DOHH2 (cell line): Measurements from ENCODE around the gene NUP210.
A peak's percentile ranks its signal among the peaks of the same experiment; 100 is the strongest.

Source experiments
- H3F3A ChIP-seq: fragments of 200-600 bp; sonication (generic), shearing (Covaris generic); 2 replicates; pipeline ENCODE4 v1.6.0; 2016; ENCODE audit warnings: antibody characterized with exemption, mild to moderate bottlenecking; ENCODE audit not compliant: control insufficient read depth, insufficient read depth
- H3K27ac ChIP-seq: fragments of 200-600 bp; sonication (generic); 2 replicates; pipeline ENCODE4 v1.5.1; 2014; ENCODE audit warnings: low read depth, mild to moderate bottlenecking, low read length, moderate library complexity
- H3K27me3 ChIP-seq: fragments of 200-600 bp; sonication (generic); 2 replicates; pipeline ENCODE4 v1.6.1; 2014; ENCODE audit warnings: mild to moderate bottlenecking, low read length, mixed read lengths; ENCODE audit not compliant: control insufficient read depth
- H3K36me3 ChIP-seq: fragments of 200-600 bp; sonication (generic); 2 replicates; pipeline ENCODE4 v1.6.1; 2014; ENCODE audit warnings: mild to moderate bottlenecking, low read length, moderate library complexity, mixed read lengths; ENCODE audit not compliant: control insufficient read depth
- H3K4me1 ChIP-seq: fragments of 200-600 bp; sonication (generic); 2 replicates; pipeline ENCODE4 v1.6.1; 2014; ENCODE audit warnings: mild to moderate bottlenecking, low read length, mixed read lengths; ENCODE audit not compliant: control insufficient read depth
- H3K4me2 ChIP-seq: fragments of 200-600 bp; sonication (generic); 2 replicates; pipeline ENCODE4 v1.6.0; 2014; ENCODE audit warnings: mild to moderate bottlenecking, low read length, moderate library complexity
- H3K4me3 ChIP-seq: fragments of 200-600 bp; sonication (generic); 2 replicates; pipeline ENCODE4 v1.5.1; 2014; ENCODE audit warnings: mild to moderate bottlenecking, low read length, mixed read lengths
- H3K79me2 ChIP-seq: fragments of 200-600 bp; sonication (generic); 2 replicates; pipeline ENCODE4 v1.6.1; 2014; ENCODE audit warnings: mild to moderate bottlenecking, low read length, mixed read lengths; ENCODE audit not compliant: control insufficient read depth
- H3K9me2 ChIP-seq: fragments of 200-600 bp; sonication (generic); replicated peaks from 2 replicates; pipeline ENCODE4 v1.6.1; 2014; ENCODE audit warnings: mild to moderate bottlenecking, low read length, mixed read lengths; ENCODE audit not compliant: control insufficient read depth
- H3K9me3 ChIP-seq: fragments of 200-600 bp; sonication (generic); 2 replicates; pipeline ENCODE4 v1.6.1; 2014; ENCODE audit warnings: antibody characterized with exemption, low read length, mixed read lengths; ENCODE audit not compliant: control insufficient read depth, insufficient read depth
- H4K20me1 ChIP-seq: fragments of 200-600 bp; sonication (generic); 2 replicates; pipeline ENCODE4 v1.6.0; 2014; ENCODE audit warnings: low read depth, mild to moderate bottlenecking, antibody characterized with exemption, low read length, moderate library complexity; ENCODE audit not compliant: control insufficient read depth, insufficient read depth
- CTCF ChIP-seq: fragments of 200-600 bp; sonication (generic); IDR thresholded peaks from one replicate; pipeline ENCODE4 v1.5.1; 2014; ENCODE audit warnings: antibody characterized with exemption, mild to moderate bottlenecking, low read depth, low read length; ENCODE audit not compliant: poor library complexity, severe bottlenecking
- EZH2phosphoT487 ChIP-seq: fragments of 200-600 bp; sonication (generic); IDR thresholded peaks from 2 replicates; pipeline ENCODE4 v1.6.1; 2017; ENCODE audit warnings: borderline replicate concordance, mild to moderate bottlenecking, antibody characterized with exemption, low read length, moderate library complexity, mixed read lengths

NUP210 gene

GRCh38 chr3:13424865-13425617 lies 4.9 kb upstream of the NUP210 start:
- H3K27me3 ChIP-seq: no peaks in the 10 kb centered on the region
- H3K79me2 ChIP-seq: peaks cover 7% of the 10 kb centered on the region
- H3K4me3 ChIP-seq: no peak overlapping the region
- H3K27ac ChIP-seq: no peak overlapping the region
- H3K9me3 ChIP-seq: no peaks in the 10 kb centered on the region
- H3F3A ChIP-seq: no peaks in the 10 kb centered on the region
- no peak overlapping the region for H3K4me2 ChIP-seq
- H3K36me3 ChIP-seq: no peaks in the 10 kb centered on the region
- H3K4me1 ChIP-seq: peaks cover 25% of the 10 kb centered on the region
- H3K9me2 ChIP-seq: no peaks in the 10 kb centered on the region
- no peaks in the 10 kb centered on the region for H4K20me1 ChIP-seq
- TF ChIP-seq EZH2phosphoT487: no peak
- TF ChIP-seq CTCF: no peak

GRCh38 chr3:13424141-13424844 lies 4.2 kb upstream of the NUP210 start:
- no peaks in the 10 kb centered on the region for H3K9me2 ChIP-seq
- no peak for TF ChIP-seq EZH2phosphoT487
- no peak for TF ChIP-seq CTCF
- peaks cover 3% of the 10 kb centered on the region for H3K36me3 ChIP-seq
- H3K4me2 ChIP-seq: no peak overlapping the region
- no peaks in the 10 kb centered on the region for H3F3A ChIP-seq
- no peak overlapping the region for H3K27ac ChIP-seq
- H4K20me1 ChIP-seq: no peaks in the 10 kb centered on the region
- peaks cover 15% of the 10 kb centered on the region for H3K79me2 ChIP-seq
- H3K9me3 ChIP-seq: no peaks in the 10 kb centered on the region
- H3K4me1 ChIP-seq: peaks cover 25% of the 10 kb centered on the region
- H3K27me3 ChIP-seq: no peaks in the 10 kb centered on the region
- H3K4me3 ChIP-seq: no peak overlapping the region

- no peak for TF ChIP-seq CTCF
- no peak for TF ChIP-seq EZH2phosphoT487
- H3K9me3 ChIP-seq: no peaks in the 10 kb centered on the region
- H3K9me2 ChIP-seq: no peaks in the 10 kb centered on the region
- H3K79me2 ChIP-seq: peaks cover 46% of the 10 kb centered on the region
- H3K4me3 ChIP-seq: peak overlapping the region; percentile 88
- peaks cover 34% of the 10 kb centered on the region for H3K36me3 ChIP-seq
- H3K27me3 ChIP-seq: no peaks in the 10 kb centered on the region
- peak overlapping the region; percentile 72 for H3K27ac ChIP-seq
- peaks cover 16% of the 10 kb centered on the region for H4K20me1 ChIP-seq
- H3F3A ChIP-seq: peaks cover 16% of the 10 kb centered on the region
- peak overlapping the region; percentile 91 for H3K4me2 ChIP-seq
- peaks cover 42% of the 10 kb centered on the region for H3K4me1 ChIP-seq
Observed at GRCh38 chr3:13420831-13421765, 976 bp upstream of the NUP210 start.
